Kidney (tissue), 14 donors: ENCODE results near the gene GNS. TPM values are rescaled to one million over a fixed set of nuclear protein-coding genes. Genes with fewer than 3 reads are reported as not detected.

Experiments used
- DNase-seq, 5 donors: peaks; one replicate each; pipeline ENCODE4 v3.0.0-alpha.2; 2013 to 2020
- FAIRE-seq: peaks from 2 replicates; lab custom pipeline; 2012; peaks lifted over from hg19 to GRCh38; lab: Jason Lieb, UNC
- H3K27ac ChIP-seq, 2 donors: one replicate each; pipeline ENCODE4 v1.7.0; 2013; ENCODE audit warnings: low read depth in 2 of 2, low read length in 2 of 2, inconsistent platforms in 1 of 2
- H3K27me3 ChIP-seq: one replicate; pipeline ENCODE4 v1.7.1; 2013; ENCODE audit warnings: low read length, inconsistent platforms; ENCODE audit not compliant: control insufficient read depth, insufficient read depth
- H3K36me3 ChIP-seq, 3 donors: one replicate each; pipeline versions ENCODE4 v1.7.0 to v1.7.1; 2013; ENCODE audit warnings: low read length in 3 of 3, control low read depth in 1 of 3, inconsistent platforms in 1 of 3; ENCODE audit not compliant: insufficient read depth in 3 of 3, control insufficient read depth in 2 of 3
- H3K4me1 ChIP-seq, 3 donors: one replicate each; pipeline versions ENCODE4 v1.7.0 to v1.7.1; 2013; ENCODE audit warnings: low read length in 3 of 3, inconsistent platforms in 1 of 3, low read depth in 1 of 3; ENCODE audit not compliant: control insufficient read depth in 2 of 3, insufficient read depth in 2 of 3
- H3K4me3 ChIP-seq, 3 donors: one replicate each; pipeline versions ENCODE4 v1.7.0 to v1.8.1; 2013; ENCODE audit warnings: low read length in 3 of 3, control low read depth in 1 of 3, inconsistent platforms in 1 of 3
- H3K9ac ChIP-seq, 3 donors: one replicate each; pipeline versions ENCODE4 v1.7.0 to v1.7.1; 2013; ENCODE audit warnings: low read length in 3 of 3, control low read depth in 1 of 3, inconsistent platforms in 1 of 3
- H3K9me3 ChIP-seq, 3 donors: one replicate each; pipeline versions ENCODE4 v1.7.0 to v1.7.1; 2013; ENCODE audit warnings: low read length in 3 of 3, control low read depth in 1 of 3, inconsistent platforms in 1 of 3; ENCODE audit not compliant: control insufficient read depth in 2 of 3, insufficient read depth in 1 of 3
- intact Hi-C: fragments of 100-400 bp; cut with DNase I; formaldehyde crosslinking; loops from one replicate; pipeline ENCODE4 v1.11.1; 2022
- polyA plus RNA-seq: library from polyadenylated mRNA; stranded (reverse); fragments of 350-450 nt; fragmentation: Illumina TruSeq; extraction: RNeasy Lipid Tissue Mini Kit (QIAGEN cat#74804); gene quantifications from one replicate; pipeline ENCODE4 v1.2.3, GENCODE V29; 2014; ENCODE audit warnings: low read depth, low replicate concordance; ENCODE audit not compliant: insufficient read depth
- total RNA-seq: library from RNA; stranded (reverse); fragmentation: NEBNext Ultra II Directional; extraction: Animal tissue kit (Norgen Biotek cat#: 25700); gene quantifications from one replicate; pipeline ENCODE4 v1.2.1, GENCODE V29; 2021
- TF ChIP-seq, protein P1 (sequence below): IDR thresholded peaks from 3 replicates; pipeline ENCODE4 v1.5.1; 2012; ENCODE audit warnings: mild to moderate bottlenecking, moderate library complexity, borderline replicate concordance; ENCODE audit not compliant: insufficient read depth; ENCODE audit errors: extremely low read depth
- donor health status: control.
- donor health status: control.
- donor health status: control.
- donor health status: control.
- donor health status: control.
- donor health status: DM: yes; HTN: yes; CAD: no.
- donor health status: Normal renal cell carcinoma (clear cell type).

GNS gene
- total and polyA plus RNA-seq, 2 donors from 2014 or later: 108 to 215 TPM

DNA sequence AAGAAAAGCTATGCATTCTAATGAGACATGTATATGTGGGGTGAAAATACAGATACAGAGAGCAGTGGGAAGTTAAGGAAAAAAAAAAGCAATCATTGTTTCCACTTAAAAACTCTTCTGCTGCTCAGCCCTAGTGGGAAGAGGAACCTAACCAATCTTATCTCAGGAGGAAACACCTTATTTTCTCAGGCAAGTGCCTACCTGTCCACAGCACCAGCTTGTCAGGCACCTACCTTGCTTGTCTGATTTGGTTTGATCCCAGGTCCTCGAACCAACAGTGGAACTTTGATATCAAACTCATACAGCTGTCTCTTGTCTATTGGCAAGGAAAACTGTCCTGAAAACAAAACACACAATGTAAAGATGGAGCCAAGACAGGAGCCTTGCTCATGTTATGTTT is 22.4 kb downstream of the GNS start:
- Histone ChIP-seq H3K36me3 (peaks cover 3 to 51% (median 34%) of the 10 kb centered on the region in 3 donors), H3K27me3 (no peaks in the 10 kb centered on the region), H3K9me3 (no peaks in the 10 kb centered on the region), H3K4me3 (no peak overlapping the region), H3K27ac (no peak overlapping the region), H3K4me1 (no peaks in the 10 kb centered on the region), H3K9ac (no peak overlapping the region)
- intact Hi-C loops: no loop called here
- TF ChIP-seq, protein P1, sequence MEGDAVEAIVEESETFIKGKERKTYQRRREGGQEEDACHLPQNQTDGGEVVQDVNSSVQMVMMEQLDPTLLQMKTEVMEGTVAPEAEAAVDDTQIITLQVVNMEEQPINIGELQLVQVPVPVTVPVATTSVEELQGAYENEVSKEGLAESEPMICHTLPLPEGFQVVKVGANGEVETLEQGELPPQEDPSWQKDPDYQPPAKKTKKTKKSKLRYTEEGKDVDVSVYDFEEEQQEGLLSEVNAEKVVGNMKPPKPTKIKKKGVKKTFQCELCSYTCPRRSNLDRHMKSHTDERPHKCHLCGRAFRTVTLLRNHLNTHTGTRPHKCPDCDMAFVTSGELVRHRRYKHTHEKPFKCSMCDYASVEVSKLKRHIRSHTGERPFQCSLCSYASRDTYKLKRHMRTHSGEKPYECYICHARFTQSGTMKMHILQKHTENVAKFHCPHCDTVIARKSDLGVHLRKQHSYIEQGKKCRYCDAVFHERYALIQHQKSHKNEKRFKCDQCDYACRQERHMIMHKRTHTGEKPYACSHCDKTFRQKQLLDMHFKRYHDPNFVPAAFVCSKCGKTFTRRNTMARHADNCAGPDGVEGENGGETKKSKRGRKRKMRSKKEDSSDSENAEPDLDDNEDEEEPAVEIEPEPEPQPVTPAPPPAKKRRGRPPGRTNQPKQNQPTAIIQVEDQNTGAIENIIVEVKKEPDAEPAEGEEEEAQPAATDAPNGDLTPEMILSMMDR: no peak
- DNase-seq (no peak), FAIRE-seq (no peak)

DNA sequence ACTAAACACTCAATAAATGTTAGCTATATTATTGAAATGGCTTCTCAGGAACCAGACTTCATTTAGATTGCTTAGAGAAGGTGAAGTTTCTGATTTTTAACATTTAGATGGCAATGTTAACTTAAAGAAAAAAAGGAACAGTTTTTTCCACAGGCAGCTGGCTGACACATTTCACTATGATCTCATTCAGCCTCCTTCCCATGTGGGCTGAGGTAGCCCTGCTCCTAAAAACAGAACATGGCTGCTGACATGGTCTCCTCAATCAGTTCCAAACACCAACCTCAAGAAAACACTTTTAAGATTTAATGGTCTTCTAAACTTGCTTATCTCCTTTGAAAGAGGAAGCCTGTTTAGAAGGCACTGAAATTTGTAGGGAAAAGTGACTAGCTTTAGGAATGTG is 23.8 kb downstream of the GNS start:
- no peak for FAIRE-seq
- Histone ChIP-seq H3K27ac (no peak overlapping the region), H3K27me3 (no peaks in the 10 kb centered on the region), H3K9ac (no peak overlapping the region), H3K4me3 (no peak overlapping the region), H3K4me1 (peaks cover 0 to 3% (median 2%) of the 10 kb centered on the region in 3 donors), H3K36me3 (peaks cover 3 to 45% (median 34%) of the 10 kb centered on the region in 3 donors), H3K9me3 (no peaks in the 10 kb centered on the region)
- intact Hi-C loops: no loop called here
- DNase-seq: no peak
- TF ChIP-seq, protein P1: no peak

DNA sequence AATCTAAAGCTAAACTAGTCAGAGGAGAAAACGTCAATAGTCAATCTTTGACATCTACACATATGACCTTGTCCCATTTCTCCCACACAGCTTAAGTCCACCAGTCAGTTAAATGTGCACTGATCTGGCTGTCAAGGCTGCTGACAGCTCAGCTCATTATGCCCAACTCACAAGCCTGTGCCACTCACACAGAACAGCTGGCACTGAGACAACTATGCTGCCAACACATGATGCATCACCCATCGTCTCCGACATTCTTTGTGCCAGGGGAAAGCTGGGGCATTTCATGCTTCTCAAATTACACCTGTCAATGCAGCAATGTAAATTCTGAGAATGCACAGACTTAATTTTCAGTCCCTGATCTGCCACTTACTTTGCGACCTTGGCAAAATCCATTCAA is 25.3 kb downstream of the GNS start:
- H3K27ac ChIP-seq: no peak overlapping the region
- TF ChIP-seq, protein P1: no peak
- DNase-seq: peak in 1 of 5 donors; percentile 54
- peaks cover 0 to 33% (median 28%) of the 10 kb centered on the region in 3 donors for H3K36me3 ChIP-seq
- no peaks in the 10 kb centered on the region for H3K27me3 ChIP-seq
- H3K4me3 ChIP-seq: no peak overlapping the region
- intact Hi-C loops: no loop called here
- H3K9me3 ChIP-seq: no peaks in the 10 kb centered on the region
- no peak for FAIRE-seq
- H3K9ac ChIP-seq: no peak overlapping the region
- peaks cover 0 to 4% (median 3%) of the 10 kb centered on the region in 3 donors for H3K4me1 ChIP-seq

DNA sequence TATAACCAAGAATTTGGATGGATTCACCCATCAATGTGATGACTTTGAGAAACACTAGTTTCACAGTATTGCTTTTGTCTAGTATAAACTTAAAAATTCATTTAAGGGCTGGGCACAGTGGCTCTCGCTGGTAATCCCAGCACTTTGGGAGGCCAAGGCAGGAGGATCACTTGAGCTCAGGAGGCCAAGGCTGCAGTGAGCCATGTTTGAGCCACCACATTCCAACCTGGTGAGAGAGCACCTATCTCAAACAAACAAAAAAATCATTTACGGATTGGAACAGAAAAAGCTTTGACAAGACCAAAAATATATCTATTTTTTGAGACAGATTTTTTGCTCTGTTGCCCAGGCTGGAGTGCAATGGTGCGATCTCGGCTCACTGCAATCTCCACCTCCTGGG is 27.5 kb downstream of the GNS start:
- intact Hi-C loops: no loop called here
- Histone ChIP-seq H3K27me3 (no peaks in the 10 kb centered on the region), H3K4me3 (no peak overlapping the region), H3K9ac (no peak overlapping the region), H3K9me3 (no peaks in the 10 kb centered on the region), H3K36me3 (peaks cover 0 to 26% (median 20%) of the 10 kb centered on the region in 3 donors), H3K27ac (no peak overlapping the region), H3K4me1 (peaks cover 0 to 4% (median 3%) of the 10 kb centered on the region in 3 donors)
- TF ChIP-seq, protein P1: no peak
- DNase-seq (no peak), FAIRE-seq (no peak)
